KG1 (cell line): ENCODE results near the gene IGSF3.
"Not testable (repeated sequence)": the region's sequence is repeated elsewhere in the genome, so short reads cannot be mapped to it uniquely, and the experiment has no call there.

Source experiments
- DNase-seq: peaks from one replicate; lab custom pipeline; 2025; lab: John Stamatoyannopoulos, UW

Gene IGSF3

DNA sequence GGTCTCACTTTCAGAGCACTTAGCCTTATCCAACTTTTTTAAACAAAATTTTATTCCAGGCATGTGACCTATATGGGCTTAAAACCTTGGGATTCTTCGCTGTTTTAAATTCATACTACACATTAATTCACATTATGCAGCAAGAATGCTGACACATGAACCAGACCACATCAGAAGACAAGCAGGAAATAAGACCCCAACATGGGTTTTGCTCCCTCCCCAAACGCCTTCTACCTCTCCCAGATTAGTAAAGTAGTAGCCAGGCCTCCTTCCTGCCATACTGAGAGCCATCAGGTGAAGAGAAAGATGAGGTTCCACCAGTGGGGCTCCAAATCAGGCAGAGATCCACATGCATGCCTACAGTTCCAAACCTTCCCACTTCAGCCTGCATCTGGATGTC lies 3.7 kb downstream of the IGSF3 start:
- DNase-seq = no peak

DNA sequence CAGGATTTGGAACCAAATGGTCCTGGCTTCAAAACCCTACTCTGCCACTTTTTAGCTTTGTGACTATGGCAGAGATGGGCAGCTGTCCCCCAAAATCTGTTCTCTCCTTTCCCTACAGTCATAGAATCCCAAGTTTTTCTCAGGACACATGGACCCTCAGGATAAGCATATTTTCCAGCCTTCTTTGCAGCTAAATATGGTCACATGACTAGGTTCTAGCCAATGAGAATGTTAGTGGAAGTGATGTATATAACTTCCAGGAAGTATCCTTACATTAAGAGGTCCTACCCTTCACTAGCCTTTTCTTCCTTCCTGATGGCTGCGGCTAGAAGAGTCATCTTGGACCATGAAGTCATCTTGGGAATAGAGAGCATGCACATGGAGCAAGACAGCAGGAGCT lies 5.9 kb downstream of the IGSF3 start:
- no peak for DNase-seq

DNA sequence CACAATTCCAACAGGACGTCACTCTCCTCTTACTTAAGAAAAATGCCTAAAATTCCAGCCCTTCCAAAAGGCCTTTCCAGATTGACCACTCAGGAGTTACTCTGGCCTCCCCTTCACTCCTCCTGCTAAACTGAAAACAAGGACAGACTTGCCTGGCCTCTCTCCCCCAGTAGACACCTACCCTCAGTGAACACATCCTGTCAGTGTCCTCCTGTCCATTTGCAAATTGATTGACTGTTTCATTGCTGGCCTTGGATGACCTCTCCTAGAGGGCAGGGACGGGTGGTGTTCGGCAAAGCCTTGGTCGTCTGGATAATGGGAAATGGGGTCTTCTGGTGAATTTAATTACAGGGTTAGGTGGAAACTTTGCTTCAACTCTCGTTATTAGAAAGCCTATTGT lies 8.9 kb downstream of the IGSF3 start:
- not testable (repeated sequence) for DNase-seq

DNA sequence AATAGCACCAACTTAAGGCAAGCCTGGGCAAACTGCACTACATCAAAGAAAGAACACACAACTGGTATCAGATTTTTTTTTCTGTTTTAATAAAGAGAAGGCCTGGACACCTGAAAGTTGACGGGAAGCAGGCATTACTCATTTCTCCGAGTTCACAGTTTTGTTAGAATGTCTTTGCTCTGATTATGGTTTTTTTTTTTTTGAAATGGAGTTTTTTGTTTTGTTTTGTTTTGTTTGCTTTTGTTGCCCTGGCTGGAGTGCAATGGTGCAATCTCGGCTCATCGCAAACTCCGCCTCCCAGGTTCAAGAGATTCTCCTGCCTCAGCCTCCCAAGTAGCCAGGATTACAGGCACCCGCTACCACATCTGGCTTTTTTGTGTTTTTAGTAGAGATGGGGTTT lies 9.7 kb downstream of the IGSF3 start:
- not testable (repeated sequence) for DNase-seq

DNA sequence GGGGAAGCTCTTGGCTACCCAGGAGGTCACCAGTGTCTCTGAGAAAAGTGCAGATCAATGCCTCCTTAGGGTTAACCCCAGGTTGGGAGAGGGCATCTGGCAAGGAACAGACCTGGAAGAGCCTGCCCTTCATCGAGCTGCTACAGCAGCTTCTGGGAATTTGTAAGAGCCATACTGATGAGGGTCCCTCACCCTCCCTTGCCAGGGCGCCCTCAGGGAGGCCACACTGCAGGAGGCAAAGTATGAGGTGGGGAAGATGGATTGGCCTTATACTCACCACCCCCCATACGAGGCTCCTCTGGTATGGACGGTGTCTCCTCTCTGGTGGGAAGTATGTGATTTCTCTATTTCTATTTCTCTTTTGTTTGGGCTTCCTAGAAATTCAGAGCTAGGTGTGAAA lies 13.2 kb downstream of the IGSF3 start:
- DNase-seq = no peak

DNA sequence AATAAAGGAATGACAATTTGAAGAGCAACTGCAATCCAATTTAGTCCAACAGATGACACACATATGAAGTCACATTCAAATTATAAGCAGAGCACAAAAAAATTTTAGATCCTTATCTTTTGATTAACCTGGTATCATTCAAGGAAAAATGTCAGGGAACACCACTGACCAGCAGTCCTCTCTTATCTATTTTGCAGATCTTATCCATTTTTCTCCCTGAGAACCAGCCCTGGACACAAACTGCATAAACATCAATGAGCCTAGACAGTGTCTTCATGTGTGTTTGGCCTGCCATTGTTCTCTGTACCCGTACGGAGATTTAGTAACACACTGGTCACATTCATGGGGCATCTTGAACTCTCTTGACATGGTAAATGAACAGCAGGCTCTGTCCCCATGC lies 14.9 kb downstream of the IGSF3 start:
- not testable (repeated sequence) for DNase-seq

DNA sequence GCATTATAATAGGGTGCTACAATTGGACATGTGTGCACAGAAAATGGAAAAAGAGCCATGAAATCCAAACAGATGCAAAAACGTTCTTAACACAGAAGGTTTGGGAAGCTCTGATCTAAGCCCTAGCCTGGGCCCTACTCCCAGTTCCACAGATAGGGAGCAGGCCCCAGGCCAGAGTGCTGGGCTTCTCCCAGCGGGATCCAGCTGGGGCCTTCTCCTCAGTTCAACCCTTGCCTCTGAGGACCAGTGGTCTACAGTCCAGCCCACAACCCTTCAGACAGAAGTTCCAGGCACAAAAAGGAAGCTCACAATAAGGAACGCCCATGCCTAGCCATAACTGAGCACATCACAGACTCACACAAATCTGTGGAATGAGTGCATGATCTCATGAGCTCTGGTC lies 16.8 kb downstream of the IGSF3 start:
- DNase-seq = not testable (repeated sequence)

DNA sequence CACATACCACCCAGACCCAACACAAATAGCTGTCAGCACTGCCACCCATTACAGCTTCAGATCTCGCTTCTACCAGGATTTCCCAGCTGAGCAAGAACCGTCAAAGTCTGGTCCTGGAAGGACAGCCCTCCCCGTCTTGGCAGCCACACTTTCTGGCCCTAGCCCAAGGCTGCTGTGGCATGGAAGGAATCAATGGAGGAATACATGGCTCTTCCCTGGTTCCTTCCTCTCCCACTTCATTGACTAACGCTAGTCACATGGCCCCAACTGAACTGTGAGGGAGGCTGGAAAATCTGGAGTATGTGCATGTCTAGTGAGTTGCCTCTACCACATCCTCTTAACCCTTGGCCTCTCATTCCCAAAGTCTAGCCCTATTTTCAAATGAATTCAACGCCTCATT lies 18.5 kb downstream of the IGSF3 start:
- not testable (repeated sequence) for DNase-seq

DNA sequence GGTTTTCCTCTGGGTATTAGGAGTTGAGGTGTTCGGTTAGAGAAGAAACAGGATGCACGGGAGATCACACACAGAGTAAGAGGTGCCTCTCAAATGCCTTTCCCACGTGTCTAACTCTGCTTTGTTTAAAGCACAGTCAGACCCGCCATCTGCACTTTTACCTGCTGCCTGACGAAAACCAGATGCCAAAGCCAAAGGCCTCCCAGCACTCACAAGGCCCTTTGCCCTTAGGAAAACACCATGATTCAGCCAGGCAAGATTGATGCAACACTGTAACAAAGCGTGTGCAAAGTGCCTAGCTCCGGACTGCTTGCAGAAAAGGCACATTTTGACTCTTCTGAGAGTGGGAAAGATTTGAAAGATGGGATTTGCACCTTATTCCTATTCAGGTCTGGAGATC lies 19.2 kb downstream of the IGSF3 start:
- DNase-seq = not testable (repeated sequence)

DNA sequence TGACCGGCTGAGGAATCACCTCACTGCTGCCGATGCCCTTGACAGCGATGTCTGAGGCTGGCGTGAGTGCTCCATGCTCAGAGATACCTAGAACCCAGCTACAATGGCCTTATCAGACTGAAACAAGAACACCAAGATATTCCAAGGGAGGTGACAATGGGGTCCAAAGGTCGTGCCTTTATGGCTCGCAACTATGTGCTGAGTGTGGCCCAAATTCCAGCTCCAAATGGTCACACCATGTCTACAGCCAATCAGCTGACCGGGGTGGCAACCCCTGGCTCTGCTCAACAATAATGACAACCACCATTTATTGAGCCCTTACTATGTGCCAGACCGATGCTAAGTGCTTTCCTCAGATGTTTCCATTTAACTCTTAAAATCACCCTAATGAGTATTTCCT lies 20.3 kb downstream of the IGSF3 start:
- DNase-seq = not testable (repeated sequence)

DNA sequence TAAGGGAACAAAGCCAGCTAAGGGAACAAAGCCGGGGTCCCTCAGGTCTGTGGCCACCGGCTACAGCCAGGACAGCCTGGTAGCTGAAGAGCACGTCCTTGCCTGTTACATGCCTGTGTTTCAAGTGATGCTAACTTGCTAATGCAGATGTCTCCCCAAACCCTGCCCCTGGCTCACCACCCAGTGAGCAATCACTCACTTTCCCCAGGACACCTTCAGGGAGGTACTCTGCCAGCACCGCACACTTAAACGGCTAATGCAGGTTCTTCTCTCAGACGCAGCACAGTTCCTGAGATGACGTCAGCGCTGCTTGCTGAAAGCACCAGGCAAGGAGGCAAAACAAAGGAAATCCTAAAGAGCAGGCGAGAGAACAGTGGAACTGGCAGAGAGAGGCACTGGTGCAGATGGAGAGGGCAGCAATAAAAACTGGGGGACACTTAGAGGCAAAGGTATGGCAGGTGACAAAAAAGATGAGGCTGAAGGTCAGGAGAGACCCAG lies 20.8 kb downstream of the IGSF3 start:
- DNase-seq = not testable (repeated sequence)

DNA sequence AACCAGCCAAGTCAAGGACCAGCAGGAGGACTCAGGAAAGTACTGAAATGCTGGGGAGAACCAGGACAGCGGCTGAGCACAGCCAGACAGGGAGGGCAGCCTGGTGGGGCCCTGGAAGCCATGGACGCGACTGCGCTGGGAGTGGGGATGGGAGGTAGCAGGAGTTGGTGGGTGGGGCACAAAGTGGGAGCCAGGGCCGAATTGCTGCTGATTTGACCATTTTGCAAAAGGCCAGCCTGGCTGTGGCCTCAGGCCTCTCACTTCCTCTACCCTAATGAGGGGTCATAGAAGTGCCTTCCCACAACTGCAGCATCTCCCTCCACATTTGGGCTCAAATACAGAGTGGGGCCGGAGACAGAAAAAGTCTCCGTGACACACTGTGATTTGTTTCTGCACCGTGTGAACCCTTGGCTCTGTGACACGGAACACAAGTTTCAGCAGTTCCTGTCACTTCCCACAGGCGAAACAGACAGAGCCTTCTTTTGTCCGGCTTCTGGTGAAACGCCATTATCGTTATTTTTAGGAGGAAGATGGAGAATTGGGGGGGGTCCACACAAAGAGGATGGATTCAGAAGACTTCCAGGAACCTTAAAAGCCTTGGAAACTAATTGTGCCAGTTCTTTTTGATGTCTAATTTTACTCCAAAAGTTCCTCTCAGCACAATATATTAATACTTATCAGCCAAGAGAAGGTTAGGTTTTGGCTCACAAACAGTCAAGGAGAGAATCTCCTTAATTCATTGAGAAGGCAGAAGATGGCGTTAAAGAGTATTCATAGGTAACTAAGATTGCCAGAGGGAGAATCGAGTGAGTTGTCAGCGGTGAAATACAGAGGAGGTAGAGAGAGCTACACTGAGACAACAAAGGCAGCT lies 21.5 kb downstream of the IGSF3 start:
- DNase-seq = not testable (repeated sequence)

DNA sequence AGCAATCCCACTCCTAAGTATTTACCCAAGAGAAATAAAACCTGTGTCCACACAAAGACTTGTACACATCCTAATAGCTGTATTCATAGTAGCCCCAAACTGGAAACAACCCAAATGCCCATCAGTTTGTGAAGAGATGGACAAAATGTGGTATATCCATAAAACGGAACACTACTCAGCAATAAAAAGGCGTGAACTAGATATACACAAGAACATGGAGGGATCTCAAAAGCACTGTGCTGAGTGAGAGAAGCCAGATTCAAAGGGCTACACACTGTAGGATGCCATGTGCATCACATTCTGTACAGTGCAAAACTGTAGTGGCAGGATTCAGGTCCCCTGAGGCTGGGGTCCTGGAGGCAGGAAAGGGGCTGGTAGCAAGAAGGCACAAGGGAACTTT lies 22.5 kb downstream of the IGSF3 start:
- not testable (repeated sequence) for DNase-seq

DNA sequence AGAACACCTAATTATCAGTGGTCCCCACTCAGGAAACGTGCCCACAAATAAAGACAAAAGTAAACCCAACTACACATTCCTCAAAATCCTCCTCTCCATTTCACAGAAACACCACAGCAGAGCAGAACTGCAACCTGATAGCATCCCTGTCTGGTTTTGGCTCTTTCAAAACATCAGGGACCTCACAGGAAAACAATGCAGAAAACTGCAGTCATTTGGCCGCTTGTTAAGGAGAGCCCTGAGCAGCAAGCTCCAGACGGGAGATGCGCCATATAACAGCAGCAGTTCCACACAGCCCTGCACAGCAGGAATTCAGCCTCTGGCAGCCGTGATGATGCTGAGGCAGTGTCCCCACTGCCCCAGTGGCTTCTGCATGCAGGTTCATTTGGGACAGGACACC lies 23.4 kb downstream of the IGSF3 start:
- DNase-seq = not testable (repeated sequence)

DNA sequence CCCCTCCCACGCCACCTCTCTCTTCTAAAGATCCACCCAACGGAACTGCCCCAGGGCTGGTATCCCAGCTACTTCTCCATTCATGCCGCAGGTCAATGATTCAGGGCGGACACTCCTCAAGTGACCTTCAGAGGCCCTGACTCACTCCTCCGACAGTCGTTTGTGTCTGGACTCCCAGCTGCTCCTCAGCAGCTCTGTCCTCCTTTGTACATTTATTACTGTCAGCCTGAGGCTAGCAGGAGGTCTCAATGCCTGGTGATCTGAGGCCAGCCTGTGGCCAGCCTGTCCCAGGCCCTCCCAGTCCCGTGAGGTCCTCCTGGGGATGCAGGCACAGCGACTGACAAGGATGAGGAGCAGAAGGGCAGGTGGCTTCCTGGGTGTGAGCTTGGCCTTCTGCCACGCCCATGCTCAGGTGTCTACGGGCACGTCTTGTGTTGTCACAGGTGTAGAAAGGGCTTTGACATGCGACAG lies 24.2 kb downstream of the IGSF3 start:
- DNase-seq = not testable (repeated sequence)

DNA sequence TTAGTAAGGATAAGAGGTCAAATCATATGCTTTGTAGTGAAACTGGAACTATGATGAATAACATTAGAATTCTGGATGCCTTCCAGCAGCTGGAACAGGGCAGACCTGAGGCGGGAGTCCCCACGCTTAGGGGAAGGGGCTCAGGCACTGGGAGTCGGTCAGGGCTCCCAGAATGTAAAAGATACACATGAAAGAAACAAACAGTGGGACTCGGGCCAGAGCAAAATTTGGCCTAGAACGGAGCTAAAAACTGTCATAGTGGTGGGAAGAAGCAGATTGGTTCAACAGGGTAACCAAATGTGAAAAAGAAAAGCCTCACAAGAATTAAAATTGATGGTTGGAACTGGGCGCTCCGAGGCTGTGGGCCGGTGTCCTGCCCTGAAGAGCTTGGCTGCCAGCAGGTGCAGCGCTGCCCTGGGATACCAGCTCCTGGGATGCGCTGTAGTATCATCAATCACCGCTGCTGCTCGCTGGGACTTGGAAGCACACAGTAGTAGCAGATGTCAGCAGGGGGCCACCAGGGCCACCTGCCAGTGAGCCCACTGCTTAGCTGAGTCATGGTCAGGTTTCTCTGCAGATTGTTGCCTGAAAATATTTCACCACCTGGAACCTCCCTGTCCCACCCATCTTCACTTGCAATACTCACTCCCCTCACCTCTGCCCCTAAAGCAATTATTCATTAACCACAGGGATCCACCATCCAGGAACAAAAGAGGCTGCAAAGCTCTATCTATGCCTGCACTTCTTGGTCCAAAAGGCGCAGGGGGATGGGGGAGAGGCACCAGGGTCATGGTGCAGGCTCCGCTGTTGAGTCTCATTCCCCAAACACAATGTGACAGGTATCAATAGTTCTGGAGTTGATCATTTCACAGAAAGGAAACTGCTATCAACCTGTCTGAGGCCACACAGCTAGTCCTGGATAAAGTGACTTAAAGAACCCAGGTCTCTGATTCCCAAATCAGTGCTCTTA lies 24.9 kb downstream of the IGSF3 start:
- not testable (repeated sequence) for DNase-seq

DNA sequence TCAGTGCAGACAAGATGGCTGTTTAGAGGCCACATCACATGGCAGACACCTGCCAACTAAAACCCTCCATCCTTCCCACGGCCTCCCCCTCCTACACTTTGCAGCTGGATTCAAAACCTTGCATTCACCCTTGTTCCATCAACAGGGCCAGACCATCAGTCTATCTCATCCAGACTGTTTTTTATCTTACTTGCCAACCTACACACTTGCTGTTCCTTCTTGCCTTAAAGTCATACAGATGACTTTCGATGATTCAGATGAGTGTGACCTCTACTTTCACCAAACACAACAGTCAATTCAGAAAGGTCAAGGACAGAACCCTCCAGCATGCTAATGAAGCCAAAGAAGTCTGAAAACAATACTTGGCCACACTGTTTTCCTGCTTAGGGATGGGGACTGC lies 29.9 kb downstream of the IGSF3 start:
- not testable (repeated sequence) for DNase-seq

DNA sequence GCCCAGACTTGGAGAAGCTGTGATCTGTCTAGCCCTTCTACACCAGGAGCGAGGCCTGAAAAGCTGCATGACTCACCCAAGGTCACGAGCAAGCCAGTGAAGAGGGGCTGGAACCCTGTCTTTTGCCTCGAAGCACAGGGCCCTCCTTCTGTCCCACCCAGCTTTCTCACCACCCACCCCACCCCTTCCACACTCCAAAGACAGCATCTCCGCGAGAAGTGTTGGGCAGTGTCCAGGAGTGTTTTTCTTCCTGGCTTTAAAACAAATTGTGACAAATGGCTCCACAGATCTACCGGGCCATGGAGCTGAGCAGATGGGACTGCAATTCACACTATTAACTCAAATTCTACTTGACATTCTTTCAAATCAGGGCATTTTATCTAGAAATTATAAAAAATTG lies 30.9 kb downstream of the IGSF3 start:
- not testable (repeated sequence) for DNase-seq

DNA sequence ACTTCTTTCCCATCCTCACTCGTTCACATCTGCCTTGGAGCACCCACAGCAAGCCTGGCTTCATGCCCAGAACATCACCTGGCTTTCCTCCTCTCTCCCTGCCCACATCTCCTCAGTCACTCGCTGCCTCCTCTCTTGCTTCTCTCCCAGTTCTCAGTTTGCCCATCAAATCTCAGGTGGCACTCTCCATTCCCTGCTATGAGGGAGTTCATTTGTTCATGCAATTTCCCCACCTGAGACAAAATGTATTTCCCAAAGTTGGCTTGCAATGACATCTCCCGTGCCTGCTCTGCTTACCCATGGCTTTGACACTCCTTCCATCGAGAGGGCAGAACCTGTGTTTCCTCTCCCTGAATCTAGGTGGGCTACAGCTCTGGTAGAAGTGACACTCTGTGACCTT lies 33.1 kb downstream of the IGSF3 start:
- DNase-seq = not testable (repeated sequence)

DNA sequence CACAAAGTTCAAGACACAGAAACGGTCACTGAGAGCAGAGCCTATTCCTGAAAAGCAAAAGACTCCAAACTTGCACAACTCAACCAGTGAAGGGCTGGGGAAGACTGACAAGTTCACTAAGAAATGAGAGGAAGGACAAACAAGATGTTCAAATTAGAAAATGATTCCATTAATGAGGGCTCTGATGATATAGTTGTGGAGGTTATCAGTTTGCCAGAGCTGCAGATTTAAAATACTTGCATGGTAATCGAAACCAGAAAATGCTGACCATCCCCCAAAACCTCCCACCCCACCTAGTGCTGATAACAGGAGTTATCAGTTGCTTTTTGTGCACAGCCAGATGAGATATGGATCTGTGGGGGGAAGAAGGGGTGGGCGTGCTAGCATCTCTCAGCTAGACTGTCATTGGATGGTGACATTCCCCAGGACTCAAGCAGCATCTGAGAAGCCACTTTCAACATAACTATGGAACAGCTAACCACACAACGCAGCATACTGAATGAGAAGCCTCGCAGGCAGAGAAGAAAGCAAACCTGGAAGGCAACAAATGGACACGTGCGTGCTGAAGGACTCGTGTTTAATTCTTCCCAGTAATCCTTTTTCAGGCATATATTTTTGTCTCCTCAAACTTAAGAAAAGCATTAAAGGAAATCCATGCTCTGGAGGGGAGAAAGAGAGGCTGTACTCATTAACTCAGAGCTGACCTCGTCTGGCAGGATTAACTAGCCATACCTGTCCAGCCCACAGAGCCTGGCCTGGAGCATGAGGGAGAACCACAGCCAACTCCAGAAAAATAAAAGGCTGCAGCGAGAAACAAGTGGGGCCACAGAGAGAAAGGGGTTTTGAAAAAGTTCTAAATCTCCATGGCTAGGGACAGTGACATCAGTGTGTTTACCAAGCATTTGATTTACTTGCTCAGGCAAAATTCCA lies 35.3 kb downstream of the IGSF3 start:
- not testable (repeated sequence) for DNase-seq

DNA sequence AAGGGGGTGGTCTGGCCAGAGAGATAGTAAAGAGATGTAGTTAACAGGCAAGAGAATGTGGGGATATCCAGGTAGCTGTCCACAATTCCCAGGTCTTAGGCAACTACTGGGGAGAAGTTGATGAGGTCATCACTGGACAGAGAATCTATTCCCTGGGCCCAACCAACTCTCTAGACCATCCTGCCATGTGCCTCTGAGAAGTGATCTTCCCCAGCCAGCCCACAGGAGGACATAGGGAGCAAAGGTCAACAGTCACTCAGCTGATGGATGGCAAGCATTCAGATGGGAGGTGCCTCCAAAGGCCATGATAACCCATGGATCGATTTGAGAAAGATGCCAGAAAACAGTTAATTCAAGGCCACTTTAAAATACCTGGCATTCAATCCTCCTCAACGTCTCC lies 36.0 kb downstream of the IGSF3 start:
- DNase-seq = not testable (repeated sequence)
